CD4-positive, alpha-beta T cell (primary cell): ENCODE data around the gene PTCHD4. TPM values are rescaled to one million over a fixed set of nuclear protein-coding genes. Genes with fewer than 3 reads are reported as not detected.
"Not testable (repeated sequence)": the region's sequence is repeated elsewhere in the genome, so short reads cannot be mapped to it uniquely, and the experiment has no call there.

Source experiments
- ATAC-seq: fragments of 200-7000 bp; cut with Tn5 transposase; one replicate; pipeline ENCODE4 v1.10.0; 2022; ENCODE audit warnings: mild to moderate bottlenecking; ENCODE audit not compliant: poor library complexity
- CTCF ChIA-PET: fragments of 350-600 bp; sonication (Branson Sonifier 250); formaldehyde crosslinking; loops from one replicate; lab custom pipeline; 2021; ENCODE audit warnings: antibody characterized with exemption, inconsistent platforms; lab: Charles Lee
- POLR2A ChIA-PET: fragments of 350-600 bp; sonication (Branson Sonifier 250); formaldehyde crosslinking; loops from one replicate; lab custom pipeline; 2021; ENCODE audit warnings: antibody characterized with exemption, inconsistent platforms; lab: Charles Lee
- DNase-seq, 14 experiments: peaks; one replicate each; pipeline ENCODE4 v3.0.0-alpha.2; 2013 to 2020; ENCODE audit warnings: mixed read lengths in 2 of 14
- H3K27ac ChIP-seq, 2 donors: one replicate each; pipeline versions ENCODE4 v1.5.1 to v1.7.0; 2013; ENCODE audit warnings: low read length in 2 of 2, low read depth in 1 of 2, mild to moderate bottlenecking in 1 of 2
- H3K27me3 ChIP-seq, 2 experiments: 1 replicate in 1 of 2; 2 replicates in 1 of 2; pipeline versions ENCODE4 v1.6.1 to v1.7.0; 2013; ENCODE audit warnings: low read length in 2 of 2, control low read depth in 1 of 2, mild to moderate bottlenecking in 1 of 2, moderate library complexity in 1 of 2; ENCODE audit not compliant: insufficient read depth in 2 of 2, control insufficient read depth in 1 of 2
- H3K36me3 ChIP-seq: one replicate; pipeline ENCODE4 v1.6.1; 2013; ENCODE audit warnings: low read length, control low read depth; ENCODE audit not compliant: insufficient read depth
- H3K4me1 ChIP-seq: one replicate; pipeline ENCODE4 v1.6.1; 2013; ENCODE audit warnings: low read length, control low read depth; ENCODE audit not compliant: insufficient read depth
- H3K4me3 ChIP-seq: one replicate; pipeline ENCODE4 v1.5.1; 2013; ENCODE audit warnings: mild to moderate bottlenecking, low read length, moderate library complexity
- H3K9me3 ChIP-seq, 2 experiments: 1 replicate in 1 of 2; 2 replicates in 1 of 2; pipeline versions ENCODE4 v1.6.1 to v1.7.0; 2013; ENCODE audit warnings: low read length in 2 of 2, mild to moderate bottlenecking in 2 of 2, control low read depth in 1 of 2, moderate library complexity in 1 of 2; ENCODE audit not compliant: control insufficient read depth in 1 of 2, insufficient read depth in 1 of 2
- H3K27ac Mint-ChIP-seq: one replicate; pipeline ENCODE4 v1.8.0; 2020; ENCODE audit warnings: mixed read lengths
- H3K27me3 Mint-ChIP-seq: one replicate; pipeline ENCODE4 v1.8.0; 2021; ENCODE audit warnings: mixed read lengths
- H3K36me3 Mint-ChIP-seq: one replicate; pipeline ENCODE4 v1.8.0; 2021; ENCODE audit warnings: low read depth, mixed read lengths
- H3K4me1 Mint-ChIP-seq: one replicate; pipeline ENCODE4 v1.8.0; 2021; ENCODE audit warnings: low read depth, mixed read lengths
- H3K4me3 Mint-ChIP-seq: one replicate; pipeline ENCODE4 v1.8.0; 2020; ENCODE audit warnings: mild to moderate bottlenecking, mixed read lengths
- H3K9me3 Mint-ChIP-seq: one replicate; pipeline ENCODE4 v1.8.0; 2020; ENCODE audit warnings: mixed read lengths
- intact Hi-C, 2 experiments: fragments of 100-400 bp; cut with DNase I in 1 of 2; cut with micrococcal nuclease in 1 of 2; formaldehyde crosslinking; loops; one replicate each; pipeline versions ENCODE4 v1.15.1 to v1.9.0; 2023 to 2025; cut with DNase I, micrococcal nuclease
- total RNA-seq, 174 experiments: library from RNA in 2 of 174; stranded (reverse) in 2 of 174; gene quantifications; one replicate each; pipeline ENCODE4 v1.2.3 and lab custom pipeline; 2021 to 2026
- TF ChIP-seq, protein P1 (sequence below): fragments of 200-600 bp; IDR thresholded peaks from one replicate; pipeline ENCODE4 v1.8.0; 2022; ENCODE audit warnings: antibody characterized with exemption, mild to moderate bottlenecking

The PTCHD4 gene
- total RNA-seq, 2 experiments from 2014 or later: not detected

DNA sequence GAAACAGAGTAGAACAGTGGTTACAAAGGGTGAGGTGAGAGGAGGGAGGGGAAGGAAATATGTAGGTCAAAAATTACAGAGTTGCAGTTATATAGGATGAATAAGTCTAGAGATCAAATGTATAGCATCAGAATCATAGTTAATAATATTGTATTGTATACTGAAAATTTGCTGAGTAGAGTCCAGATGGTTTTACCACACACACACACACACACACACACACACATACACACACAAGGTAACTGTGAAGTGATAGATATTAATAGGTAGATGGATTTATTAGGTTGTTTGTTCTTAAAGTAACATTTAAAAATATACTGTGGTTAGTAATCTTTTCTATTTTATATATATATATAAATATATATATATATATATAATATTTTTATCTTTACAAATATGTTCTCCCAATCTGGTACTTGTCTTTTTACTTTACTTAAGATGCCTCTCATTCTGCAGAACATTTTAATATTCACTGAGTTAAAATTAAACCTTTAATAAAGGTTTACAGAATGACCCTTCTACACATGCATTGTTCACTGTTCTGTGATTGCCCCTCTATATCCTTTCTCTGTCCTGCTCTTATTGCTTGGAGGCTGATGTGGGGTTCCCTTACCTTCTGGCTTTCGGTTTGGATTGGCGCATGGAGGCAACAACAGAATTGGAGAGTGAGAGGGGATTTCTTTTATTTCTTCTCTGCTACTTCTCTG lies 408 bp downstream of the PTCHD4 start:
- ChIA-PET CTCF (no interaction called here), POLR2A (no interaction called here)
- no peaks in the 10 kb centered on the region for H3K36me3 ChIP-seq
- no peaks in the 10 kb centered on the region for H3K27me3 Mint-ChIP-seq
- H3K4me1 ChIP-seq: no peaks in the 10 kb centered on the region
- no peaks in the 10 kb centered on the region for H3K9me3 ChIP-seq
- no peak overlapping the region for H3K27ac Mint-ChIP-seq
- H3K4me3 Mint-ChIP-seq: no peak overlapping the region
- no peaks in the 10 kb centered on the region for H3K4me1 Mint-ChIP-seq
- no peaks in the 10 kb centered on the region for H3K27me3 ChIP-seq
- no peak for DNase-seq
- no peak overlapping the region for H3K4me3 ChIP-seq
- no peak overlapping the region for H3K27ac ChIP-seq
- no peak for ATAC-seq
- TF ChIP-seq, protein P1, sequence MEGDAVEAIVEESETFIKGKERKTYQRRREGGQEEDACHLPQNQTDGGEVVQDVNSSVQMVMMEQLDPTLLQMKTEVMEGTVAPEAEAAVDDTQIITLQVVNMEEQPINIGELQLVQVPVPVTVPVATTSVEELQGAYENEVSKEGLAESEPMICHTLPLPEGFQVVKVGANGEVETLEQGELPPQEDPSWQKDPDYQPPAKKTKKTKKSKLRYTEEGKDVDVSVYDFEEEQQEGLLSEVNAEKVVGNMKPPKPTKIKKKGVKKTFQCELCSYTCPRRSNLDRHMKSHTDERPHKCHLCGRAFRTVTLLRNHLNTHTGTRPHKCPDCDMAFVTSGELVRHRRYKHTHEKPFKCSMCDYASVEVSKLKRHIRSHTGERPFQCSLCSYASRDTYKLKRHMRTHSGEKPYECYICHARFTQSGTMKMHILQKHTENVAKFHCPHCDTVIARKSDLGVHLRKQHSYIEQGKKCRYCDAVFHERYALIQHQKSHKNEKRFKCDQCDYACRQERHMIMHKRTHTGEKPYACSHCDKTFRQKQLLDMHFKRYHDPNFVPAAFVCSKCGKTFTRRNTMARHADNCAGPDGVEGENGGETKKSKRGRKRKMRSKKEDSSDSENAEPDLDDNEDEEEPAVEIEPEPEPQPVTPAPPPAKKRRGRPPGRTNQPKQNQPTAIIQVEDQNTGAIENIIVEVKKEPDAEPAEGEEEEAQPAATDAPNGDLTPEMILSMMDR: no peak
- intact Hi-C loops: no loop called here
- H3K36me3 Mint-ChIP-seq: no peaks in the 10 kb centered on the region
- no peaks in the 10 kb centered on the region for H3K9me3 Mint-ChIP-seq

DNA sequence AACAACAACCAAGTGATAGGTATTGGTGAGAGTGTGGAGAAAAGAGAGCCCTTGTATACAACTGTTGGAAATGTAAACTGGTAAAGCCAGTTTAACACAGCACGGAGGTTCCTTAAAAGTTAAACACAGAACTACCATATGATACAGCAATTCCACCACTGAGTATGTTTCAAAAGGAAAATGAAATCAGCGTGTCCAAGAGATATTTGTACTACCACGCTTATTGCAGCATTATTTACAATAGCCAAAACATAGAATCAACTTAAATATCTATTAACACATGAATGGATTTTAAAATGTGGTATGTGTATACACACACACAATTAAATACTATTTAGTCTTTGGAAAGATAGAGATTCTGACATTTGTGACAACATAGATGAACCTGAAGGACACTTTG lies 1.1 kb downstream of the PTCHD4 start:
- TF ChIP-seq, protein P1: no peak
- Mint-ChIP-seq H3K4me3 (no peak overlapping the region), H3K27me3 (no peaks in the 10 kb centered on the region), H3K27ac (no peak overlapping the region), H3K4me1 (no peaks in the 10 kb centered on the region), H3K9me3 (no peaks in the 10 kb centered on the region), H3K36me3 (no peaks in the 10 kb centered on the region)
- CTCF ChIA-PET: no interaction called here
- Histone ChIP-seq H3K27ac (no peak overlapping the region), H3K4me1 (no peaks in the 10 kb centered on the region), H3K9me3 (no peaks in the 10 kb centered on the region), H3K27me3 (no peaks in the 10 kb centered on the region), H3K4me3 (no peak overlapping the region), H3K36me3 (no peaks in the 10 kb centered on the region)
- POLR2A ChIA-PET: no interaction called here
- intact Hi-C loops: no loop called here
- no peak for ATAC-seq
- no peak for DNase-seq

DNA sequence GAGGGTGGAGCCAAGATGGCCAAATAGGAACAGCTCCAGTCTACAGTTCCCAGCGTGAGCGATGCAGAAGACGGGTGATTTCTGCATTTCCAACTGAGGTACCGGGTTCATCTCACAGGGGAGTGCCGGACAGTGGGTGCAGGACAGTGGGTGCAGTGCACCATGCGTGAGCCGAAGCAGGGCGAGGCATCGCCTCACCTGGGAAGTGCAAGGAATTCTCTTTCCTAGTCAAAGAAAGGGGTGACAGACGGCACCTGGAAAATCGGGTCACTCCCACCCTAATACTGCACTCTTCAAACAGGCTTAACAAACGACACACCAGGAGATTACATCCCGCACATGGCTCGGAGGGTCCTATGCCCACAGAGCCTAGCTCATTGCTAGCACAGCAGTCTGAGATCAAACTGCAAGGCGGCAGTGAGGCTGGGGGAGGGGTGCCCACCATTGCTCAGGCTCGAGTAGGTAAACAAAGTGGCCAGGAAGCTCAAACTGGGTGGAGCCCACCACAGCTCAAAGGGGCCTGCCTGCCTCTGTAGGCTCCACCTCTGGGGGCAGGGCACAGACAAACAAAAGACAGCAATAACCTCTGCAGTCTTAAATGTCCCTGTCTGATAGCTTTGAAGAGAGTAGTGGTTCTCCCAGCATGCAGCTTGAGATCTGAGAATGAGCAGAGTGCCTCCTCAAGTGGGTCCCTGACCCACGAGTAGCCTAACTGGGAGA lies 8.4 kb downstream of the PTCHD4 start:
- POLR2A ChIA-PET, H3K9me3 Mint-ChIP-seq, intact Hi-C loops, DNase-seq, ATAC-seq, H3K4me1 Mint-ChIP-seq, H3K27me3 Mint-ChIP-seq, H3K4me3 ChIP-seq, H3K27ac Mint-ChIP-seq, H3K4me3 Mint-ChIP-seq, H3K4me1 ChIP-seq, H3K27ac ChIP-seq, H3K27me3 ChIP-seq, H3K36me3 Mint-ChIP-seq, H3K36me3 ChIP-seq, H3K9me3 ChIP-seq, CTCF ChIA-PET: not testable (repeated sequence)
